GM19324 (cell line): ENCODE results near the gene LIMS2.

Experiments used
- ATAC-seq: cut with Tn5 transposase; IDR thresholded peaks from one replicate; pipeline ENCODE4 v1.9.1; 2021; ENCODE audit warnings: mild to moderate bottlenecking, moderate library complexity; ENCODE audit not compliant: unreplicated experiment, low FRiP score

Gene LIMS2

DNA sequence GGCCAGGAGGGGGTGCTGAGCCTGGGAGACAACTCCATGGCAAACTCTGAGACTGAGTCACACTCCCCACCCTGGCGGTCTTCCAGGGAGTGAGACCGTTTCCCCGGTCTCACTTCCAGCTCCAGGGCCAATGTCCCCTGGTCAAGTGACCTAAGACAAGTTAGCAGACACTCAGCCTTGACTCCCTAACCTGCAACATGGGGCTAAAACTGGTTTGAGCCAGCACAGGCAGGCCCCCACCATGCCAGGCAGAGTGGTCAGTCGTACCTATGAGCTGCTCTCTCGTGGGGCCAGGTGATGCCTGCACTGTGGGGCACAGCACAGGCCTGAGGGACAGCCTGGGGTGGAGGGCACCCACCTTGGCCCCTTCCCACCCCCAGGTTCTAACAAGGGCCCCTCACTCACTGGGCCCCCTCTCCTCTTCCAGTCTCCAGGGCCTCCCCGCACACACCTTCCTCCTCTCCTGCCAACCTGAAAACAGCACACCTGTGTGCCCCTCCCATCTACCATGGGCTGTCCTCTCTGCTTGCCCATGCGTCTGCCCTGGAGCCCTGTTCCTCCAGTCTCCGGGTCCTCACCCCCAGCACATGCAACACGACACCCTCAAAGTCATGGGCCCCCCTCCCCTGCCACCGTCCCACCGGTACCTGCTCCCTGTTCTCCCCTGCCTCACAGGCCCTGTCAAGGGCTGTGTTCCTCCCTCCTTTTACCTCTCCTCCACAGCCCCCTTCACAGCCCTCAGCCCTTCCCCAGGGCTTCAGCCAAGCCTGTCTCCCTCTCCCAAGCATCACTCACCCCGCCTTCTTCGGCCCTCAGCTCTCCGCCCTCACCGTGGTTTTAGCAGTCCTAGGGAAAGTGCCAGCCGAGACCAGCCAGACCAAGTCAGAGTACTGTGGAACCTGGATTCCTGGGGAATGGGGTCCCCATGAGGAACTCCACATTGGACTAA is 27.8 kb downstream of the LIMS2 start:
- ATAC-seq, result no peak

GRCh38 chr2:127646487-127647241 is 28.7 kb downstream of the LIMS2 start:
- no peak for ATAC-seq

DNA sequence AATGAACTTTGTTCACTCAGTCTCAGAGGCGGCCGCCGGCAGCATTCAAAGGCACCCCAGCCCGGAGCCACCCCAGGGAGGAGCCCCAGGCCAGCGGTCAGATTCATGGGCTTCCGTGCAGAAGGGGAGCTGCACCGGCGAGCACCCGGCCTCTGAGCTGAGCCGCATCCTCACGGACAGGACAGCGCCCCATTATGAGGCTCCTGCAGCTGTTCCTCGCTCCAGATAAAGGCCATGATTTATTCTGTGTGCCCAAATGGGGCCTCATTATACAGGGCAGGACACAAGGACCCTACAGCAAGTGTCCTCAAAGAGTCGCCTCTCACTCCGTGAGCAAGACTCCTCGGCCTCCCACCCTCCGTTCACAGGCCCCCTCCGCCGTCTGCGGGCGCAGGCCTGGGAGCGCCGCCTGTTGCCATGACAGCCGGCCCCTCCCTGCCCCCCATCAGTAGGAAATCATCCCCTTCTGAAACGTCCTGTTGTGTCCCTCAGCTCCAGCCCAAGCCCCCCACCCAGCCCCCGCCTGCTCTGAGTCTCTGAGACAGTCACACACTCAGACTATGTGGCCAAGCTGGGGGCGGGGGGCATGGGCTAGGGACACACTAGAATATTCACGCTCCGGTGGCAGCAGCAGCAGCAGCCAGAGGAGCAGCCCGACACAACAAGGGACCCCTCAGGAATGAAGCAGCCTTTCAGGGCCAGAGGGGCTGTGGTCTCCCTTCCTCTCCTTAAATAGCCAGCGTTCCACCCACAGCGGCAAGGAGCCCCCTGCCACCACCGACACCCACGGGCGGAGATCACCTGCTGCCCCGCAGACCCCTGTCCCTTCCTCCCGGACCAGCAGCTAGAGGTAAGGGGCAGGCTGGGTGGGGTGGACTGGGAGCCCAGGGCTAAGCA is 29.7 kb downstream of the LIMS2 start, which contains the start of gene GPR17:
TSS of gene GPR17 (plus strand) at position 759 of the 897 bp plus-strand sequence. CDS start 4,583 bp downstream, outside the sequence.
- no peak for ATAC-seq

DNA sequence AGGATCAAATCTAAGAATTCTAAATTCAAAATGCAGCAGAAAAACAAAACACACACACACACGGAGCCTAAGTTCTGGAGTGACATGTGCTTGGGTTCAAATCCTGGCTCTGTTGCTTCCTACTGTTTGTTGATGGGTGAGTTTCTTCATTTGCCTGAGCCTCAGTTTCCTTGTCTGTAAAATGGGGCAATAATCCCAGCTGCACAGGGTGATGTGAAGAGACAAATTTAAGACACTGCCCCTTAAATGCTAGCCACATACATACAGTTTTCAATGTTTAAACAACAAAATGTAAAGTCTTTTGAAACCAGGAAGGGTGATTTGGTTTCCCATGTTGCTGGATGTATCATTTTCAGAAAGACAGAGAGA is 30.3 kb downstream of the LIMS2 start:
- no peak for ATAC-seq

DNA sequence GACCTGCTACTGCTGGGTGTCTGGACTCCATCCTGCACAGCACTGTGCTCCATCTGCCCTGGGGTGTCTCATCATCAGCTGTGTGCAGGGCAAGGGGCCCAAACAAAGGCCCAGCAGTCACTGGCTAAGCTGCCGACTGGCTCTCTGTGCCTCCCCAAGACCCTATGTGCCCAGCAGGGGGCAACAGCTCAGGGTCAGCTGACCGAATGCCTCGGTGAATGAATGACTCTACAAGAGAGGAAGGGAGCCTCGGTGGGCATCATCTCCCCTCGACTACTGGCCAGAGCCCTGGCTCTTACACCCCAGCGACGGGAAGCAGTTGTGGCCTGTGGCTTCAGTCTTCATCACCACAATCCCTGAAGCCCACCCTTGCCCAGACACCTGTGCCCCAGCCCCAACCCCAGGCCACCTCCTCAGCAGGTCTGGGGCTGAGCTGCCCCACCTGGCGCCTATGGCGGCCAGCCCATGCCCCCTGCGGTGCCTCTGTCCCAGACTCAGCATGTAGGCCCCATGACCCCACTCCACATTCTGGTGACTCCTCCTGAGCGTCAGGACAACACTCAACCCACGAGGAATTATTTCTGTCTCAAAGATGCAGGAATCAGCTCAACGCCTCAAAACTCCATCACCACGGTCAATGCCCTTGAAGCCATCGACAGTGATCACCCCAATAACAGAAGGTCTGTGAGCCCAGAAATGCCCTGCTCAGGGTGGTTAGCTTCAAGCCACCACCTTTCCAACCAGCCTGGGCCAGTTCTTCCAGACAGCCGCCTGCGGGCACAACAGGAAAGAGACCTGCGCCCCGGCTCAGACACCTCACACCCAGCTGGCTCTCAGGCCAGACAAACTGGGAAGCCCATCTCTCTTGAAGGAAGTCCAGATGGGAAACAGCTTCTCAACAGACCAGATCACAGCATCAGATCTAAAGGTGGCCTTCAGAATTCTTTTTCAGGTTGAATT is 31.0 kb downstream of the LIMS2 start:
- ATAC-seq, result no peak

GRCh38 chr2:127643439-127644065 is 31.8 kb downstream of the LIMS2 start:
- no peak for ATAC-seq

DNA sequence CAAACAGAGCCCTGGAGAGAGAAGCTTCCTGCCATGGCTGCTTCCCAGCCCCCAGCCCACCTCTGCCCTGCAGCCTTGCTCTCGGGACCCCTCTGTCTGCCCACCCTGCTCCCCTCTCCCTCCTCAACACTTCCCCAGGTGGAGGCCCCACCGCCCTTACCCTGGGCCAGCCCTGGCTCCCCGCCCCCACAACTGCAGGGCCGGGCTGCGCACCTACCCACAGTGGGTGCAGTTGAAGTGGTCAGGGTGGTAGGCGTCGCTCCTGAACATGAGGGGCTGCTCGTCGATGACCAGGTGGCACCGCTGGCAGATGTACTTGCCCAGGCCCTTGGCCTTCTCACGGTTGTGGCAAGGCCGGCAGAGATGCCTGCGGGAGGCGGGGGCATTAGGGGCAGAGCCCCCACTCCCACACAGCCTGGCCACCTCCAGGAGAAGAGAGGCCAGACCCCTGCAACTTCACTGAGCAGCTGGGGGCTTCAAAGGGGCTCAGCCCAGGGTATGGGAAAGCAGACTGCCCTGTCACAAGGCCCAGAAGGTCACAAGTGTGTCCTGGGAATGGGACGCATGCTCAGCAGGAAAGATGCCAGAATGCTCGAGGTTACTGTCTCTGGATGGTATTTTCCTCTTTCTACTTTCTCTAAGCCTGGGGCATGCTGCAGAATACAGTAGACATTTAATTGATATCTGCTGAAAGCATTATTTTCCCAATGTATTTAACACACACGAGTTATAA is 32.5 kb downstream of the LIMS2 start:
- no peak for ATAC-seq

DNA sequence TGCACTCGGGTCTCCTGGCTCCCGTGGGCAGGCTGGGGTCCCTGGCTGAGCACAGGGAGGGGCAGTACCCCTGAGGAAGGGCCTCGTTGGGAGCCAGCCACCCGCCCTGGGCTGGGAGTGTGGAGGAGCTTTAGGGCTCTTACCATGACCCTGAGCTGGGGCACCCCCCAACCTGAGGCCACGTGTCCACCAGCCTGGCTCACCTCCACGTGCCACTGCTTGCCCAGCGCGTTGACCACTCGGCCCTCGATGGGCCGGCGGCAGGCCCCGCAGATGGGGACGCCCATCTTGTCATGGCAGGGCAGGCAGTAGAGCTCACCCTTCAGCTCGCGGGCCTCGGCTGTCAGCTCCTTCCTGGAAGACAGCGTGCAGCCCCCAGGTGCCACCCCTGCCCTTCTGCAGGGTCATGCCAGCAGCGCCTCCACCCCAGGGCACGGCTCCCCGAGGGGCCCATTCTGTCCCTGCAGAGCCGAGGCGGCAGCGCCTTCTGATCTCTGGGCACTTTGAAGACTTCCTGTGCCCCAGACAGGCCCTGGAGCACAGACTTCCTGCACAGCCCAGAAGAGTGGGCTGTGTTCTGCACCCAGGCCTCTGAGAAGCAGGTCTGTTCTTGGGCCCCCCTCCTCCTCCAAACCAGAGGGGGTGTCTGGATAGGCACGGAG is 33.4 kb downstream of the LIMS2 start:
- ATAC-seq, result no peak

DNA sequence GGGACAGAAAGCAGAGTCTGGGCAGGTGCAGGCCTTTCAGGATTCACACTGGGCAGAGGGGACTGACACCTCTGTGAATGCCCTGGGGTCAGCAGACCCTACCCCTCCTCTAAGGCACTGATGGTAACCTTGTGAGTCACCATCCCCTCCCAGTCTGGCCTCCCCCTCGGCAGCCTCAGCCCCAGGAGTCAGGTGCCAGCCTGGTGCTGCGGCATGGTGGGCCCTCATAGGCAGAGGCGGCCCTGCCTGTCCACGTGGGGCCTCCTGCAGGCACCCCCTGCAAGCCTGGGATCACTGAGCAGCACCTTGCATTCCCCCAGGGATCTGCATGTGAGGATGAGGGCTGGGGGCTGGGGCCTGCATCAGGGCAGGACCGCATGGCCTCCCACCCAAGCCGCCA is 34.2 kb downstream of the LIMS2 start:
- ATAC-seq, result no peak

DNA sequence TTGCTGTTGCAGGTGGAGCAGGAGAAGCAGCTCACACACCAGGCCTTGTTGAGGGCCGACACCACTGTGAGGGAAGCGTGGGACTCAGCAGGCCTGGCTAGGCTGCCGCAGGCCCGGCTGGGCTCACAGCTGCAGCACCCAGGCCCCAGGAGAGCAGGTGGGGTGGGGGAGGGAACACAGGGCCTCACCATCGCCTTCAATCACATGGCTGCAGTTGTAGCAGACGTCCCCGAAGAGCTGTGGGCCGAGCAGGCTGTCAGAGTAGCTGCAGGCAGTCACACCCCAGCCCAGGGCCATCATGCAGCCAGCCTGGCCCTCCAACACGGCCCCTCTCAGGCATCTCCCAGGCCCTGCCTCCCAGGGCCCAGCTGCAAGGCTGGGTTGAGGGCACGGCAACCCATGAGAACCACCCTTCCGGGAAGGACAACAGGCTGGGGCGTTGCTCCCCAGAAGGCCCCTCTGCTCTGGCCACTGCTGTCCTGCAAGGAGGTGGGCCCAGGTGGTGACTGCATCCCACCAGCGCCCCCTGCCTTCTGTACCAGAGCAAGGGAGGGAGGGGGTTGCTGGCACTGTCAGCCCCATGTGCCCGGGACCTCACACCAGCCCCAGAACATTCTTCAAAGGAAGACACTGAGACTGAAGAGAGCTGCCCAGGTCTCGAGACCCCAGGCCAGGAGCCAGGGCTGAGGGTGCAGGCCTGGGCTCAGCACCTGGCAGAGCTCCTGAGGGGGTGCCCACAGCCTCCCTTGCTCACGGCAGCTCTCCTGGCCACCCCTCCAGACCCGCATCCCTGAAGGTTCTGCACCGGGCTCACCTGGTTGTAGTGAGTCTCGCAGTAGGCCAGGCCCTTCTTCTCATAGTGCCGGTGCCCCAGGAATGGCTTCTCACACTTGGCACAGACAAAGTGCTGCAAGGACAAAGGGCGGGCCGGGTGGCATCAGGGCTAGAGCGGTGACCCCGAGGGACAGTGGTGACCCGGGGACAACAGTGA is 35.0 kb downstream of the LIMS2 start:
- ATAC-seq, result no peak

GRCh38 chr2:127639111-127639474 is 36.2 kb downstream of the LIMS2 start:
- no peak for ATAC-seq

- no peak for ATAC-seq
Measured at GRCh38 chr2:127638361-127639110, 36.8 kb downstream of the LIMS2 start.

DNA sequence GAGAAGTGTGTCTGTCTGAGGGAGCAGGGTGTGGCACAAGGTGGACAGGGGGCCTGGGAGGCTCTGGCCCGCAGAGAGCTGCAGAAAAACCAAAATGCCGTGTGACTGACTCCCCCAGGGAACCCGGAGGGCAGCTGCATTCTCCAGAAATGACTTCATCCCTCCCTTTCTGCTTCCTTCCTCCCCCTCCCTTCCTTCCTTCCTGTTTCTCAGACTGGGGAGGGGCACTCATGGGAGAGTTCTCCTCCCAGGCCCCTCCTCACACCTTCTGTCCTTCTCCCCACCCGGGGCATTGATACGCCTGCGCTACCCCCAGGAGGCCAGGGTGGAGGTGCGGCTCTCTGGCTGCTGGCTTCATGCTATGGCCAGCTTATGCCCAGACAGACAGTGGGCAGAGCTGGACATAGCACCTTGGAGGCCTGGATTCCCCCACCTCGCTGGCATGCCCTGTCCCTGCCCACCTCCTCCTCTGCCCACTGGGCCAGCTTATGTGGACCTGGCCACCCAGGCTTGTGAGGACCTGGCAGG is 37.5 kb downstream of the LIMS2 start:
- ATAC-seq, result no peak

DNA sequence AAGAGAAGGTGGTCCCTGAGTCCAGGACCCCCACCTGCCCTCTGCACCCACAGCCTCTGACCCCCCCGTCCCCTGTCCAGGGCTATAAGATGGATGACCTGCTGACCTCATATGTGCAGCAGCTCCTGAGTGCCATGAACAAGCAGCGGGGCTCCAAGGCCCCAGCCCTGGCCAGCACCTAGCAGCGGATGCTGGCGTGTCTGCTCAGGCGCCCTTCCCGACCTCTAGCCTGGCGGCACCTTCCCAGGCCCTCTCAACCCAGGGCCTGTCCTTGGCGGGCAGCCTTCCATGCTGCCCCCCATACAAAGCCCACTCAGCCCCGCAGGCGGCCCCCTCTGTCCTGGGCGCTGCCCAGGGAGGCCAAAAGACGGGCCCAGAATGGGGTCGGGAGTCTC is 38.1 kb downstream of the LIMS2 start:
- ATAC-seq, result no peak
